Measurements from ENCODE around the gene HMGCL.
A peak's percentile ranks its signal among the peaks of the same experiment; 100 is the strongest.
"Not testable (repeated sequence)": the region's sequence is repeated elsewhere in the genome, so short reads cannot be mapped to it uniquely, and the experiment has no call there.

Gene HMGCL

DNA sequence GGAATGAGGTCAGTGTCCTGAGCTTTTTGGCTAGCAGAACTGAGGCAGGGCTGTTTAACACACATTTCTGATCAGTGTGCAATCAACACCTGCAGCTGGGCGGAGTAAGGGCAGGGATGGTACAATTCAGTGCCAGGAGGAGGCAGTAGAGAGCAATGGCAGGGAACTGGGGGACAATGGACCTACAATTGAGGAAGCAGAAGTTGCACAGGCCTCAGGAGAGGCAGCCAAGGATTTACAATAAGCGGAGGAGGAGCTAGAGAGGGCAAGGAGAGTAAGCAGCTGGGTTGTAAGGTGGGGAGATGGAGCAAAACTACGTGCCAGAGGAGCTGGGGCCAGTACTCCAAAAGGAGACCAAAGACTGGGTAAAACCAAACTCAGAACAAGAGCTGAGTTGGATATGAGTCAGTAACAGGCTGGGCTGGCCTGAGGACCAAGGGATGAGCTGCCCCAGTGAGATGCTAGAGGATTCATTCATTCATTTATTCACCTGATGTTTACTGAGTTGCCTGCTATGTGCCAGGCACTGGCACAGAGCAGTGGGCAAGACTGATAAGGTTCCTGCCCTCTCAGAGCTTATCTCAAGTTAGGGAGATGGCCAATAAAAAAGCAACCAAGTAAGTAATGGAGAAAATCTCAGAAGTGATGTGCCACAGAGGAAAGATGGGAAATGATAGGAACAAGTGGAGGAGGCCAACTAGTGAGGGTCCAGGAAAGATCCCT lies 14.2 kb downstream of the HMGCL start:
- no peaks in the 10 kb centered on the region for H3K27me3 Mint-ChIP-seq (ENCODE audit: low read depth)

DNA sequence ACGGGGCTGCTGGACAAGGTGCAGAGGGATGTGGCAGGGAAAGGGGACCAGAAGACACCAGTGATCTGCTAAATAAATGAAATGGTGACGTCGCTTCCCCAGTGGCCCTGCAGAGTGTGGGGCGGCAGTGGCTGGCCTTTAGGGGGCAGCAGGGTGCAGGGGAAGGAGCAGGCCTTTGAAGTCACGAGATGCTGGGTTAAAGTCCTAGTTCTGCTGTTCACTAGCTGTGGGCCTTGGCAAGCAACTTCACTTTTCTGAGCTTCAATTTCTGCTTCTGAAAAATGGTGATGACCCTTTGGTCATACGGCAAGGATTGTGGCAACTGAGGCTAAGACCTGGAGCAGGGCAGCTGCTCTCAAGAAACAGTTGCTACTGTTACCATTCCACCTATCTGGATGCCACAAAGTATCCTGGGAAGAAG lies 15.5 kb downstream of the HMGCL start:
- Mint-ChIP-seq H3K36me3 (ENCODE audit: low read depth) (peaks cover 16% of the 10 kb centered on the region), H3K4me1 (ENCODE audit: low read depth) (peaks cover 9% of the 10 kb centered on the region), H3K4me3 (no peak overlapping the region), H3K9me3 (no peaks in the 10 kb centered on the region), H3K27me3 (ENCODE audit: low read depth) (no peaks in the 10 kb centered on the region), H3K27ac (no peak overlapping the region)

More for the DNA sequence above, 14.2 kb downstream of the HMGCL start:
- Mint-ChIP-seq H3K36me3 (ENCODE audit: low read depth) (peaks cover 13% of the 10 kb centered on the region), H3K9me3 (no peaks in the 10 kb centered on the region), H3K4me1 (ENCODE audit: low read depth) (peaks cover 9% of the 10 kb centered on the region), H3K27ac (peak overlapping the region; percentile 64), H3K4me3 (no peak overlapping the region)

DNA sequence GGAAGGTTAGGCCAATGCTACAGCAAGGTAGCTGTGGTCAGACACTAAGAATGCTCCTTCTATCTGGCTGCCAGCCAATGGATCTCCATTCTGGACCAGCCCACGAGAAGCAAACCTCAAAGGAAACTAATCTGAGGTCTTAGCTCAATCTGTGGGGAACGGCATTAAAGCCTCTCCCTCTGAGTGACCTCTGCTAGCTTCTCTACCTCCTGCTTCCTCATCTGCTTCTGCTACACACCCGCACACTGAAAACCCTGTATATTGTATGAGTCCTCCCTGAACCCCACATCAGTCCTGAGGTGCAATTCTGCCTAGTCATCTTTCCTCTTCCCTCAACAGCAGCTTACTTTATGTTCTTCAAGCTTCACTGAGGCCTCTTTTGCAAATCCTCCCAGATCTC lies 17.8 kb downstream of the HMGCL start:
- Mint-ChIP-seq H3K9me3 (no peaks in the 10 kb centered on the region), H3K4me3 (no peak overlapping the region), H3K27ac (no peak overlapping the region), H3K27me3 (ENCODE audit: low read depth) (no peaks in the 10 kb centered on the region), H3K36me3 (ENCODE audit: low read depth) (peaks cover 14% of the 10 kb centered on the region), H3K4me1 (ENCODE audit: low read depth) (peaks cover 9% of the 10 kb centered on the region)

DNA sequence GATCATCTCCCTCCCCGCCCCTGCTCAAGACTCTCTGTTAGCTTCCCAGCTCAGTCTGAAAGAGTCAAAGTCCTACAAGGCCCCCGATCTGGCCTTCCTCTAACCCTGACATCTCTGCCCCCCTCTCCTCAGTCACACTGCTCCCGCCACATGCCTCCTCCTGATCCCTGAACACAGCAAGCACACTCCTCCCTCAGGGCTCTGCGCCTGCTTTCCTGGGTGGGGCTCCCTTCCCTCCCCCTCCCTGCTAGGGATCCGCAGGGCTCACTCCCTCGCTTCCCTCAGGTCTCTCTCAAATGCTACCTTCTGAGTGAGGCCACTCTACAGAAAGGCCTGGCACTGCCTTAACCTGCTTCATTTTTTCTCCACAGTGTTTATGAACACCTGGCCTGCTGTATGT lies 18.9 kb downstream of the HMGCL start:
- Mint-ChIP-seq H3K36me3 (ENCODE audit: low read depth) (peaks cover 14% of the 10 kb centered on the region), H3K9me3 (no peaks in the 10 kb centered on the region), H3K27ac (no peak overlapping the region), H3K4me1 (ENCODE audit: low read depth) (peaks cover 11% of the 10 kb centered on the region), H3K27me3 (ENCODE audit: low read depth) (no peaks in the 10 kb centered on the region), H3K4me3 (no peak overlapping the region)

DNA sequence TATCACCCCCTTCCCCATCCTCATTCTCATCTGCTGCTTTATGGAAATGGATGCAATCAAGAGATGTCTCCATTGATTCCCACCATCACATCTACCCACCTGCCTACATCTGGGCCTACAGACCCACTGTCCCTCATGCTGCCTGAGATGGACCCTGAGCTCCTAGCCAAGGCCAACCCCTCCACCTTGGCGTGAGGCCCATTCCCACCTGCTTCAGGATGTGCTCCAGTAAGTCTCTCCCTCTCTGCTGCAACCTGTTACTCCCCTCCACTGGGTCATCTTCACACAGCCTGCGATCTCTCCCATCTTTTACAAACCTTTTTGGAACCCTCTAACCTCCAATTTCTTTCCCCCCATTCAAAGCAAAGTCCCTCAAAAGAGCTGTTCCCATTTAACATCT lies 20.2 kb downstream of the HMGCL start:
- Mint-ChIP-seq H3K4me3 (no peak overlapping the region), H3K27me3 (ENCODE audit: low read depth) (no peaks in the 10 kb centered on the region), H3K9me3 (no peaks in the 10 kb centered on the region), H3K27ac (no peak overlapping the region), H3K4me1 (ENCODE audit: low read depth) (peaks cover 8% of the 10 kb centered on the region), H3K36me3 (ENCODE audit: low read depth) (peaks cover 11% of the 10 kb centered on the region)

DNA sequence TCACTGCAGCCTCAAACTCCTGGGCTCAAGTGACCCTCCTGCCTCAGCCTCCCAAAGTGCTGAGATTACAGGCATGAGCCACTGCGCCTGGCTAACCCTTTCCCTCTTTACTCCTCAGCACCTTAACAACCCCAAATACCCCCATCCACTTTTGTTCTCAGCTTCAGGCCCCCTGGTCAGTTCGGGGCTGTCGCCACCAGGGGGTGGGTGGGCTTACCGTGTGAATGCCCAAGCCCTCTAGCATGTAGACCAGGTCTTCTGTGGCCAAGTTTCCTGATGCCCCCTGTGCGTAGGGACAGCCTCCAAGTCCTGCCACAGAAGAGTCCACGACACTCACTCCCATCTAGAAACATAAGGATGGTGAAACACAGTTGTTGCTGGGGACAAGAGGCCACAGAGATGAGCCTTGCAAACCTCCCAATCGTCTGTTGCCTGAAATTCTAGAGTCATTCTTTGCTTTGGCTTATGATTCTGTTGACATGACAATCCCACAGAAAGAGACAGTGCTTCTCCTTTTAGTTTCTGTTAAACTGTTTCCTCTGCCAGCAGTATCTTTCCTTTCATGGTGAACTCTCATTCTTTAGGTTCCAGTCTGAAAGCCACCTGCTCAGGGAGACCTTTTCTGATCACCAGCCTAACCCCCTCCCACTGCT lies 20.9 kb downstream of the HMGCL start:
- Mint-ChIP-seq H3K4me3 (no peak overlapping the region), H3K27me3 (ENCODE audit: low read depth) (no peaks in the 10 kb centered on the region), H3K27ac (no peak overlapping the region), H3K9me3 (no peaks in the 10 kb centered on the region), H3K36me3 (ENCODE audit: low read depth) (peaks cover 11% of the 10 kb centered on the region), H3K4me1 (ENCODE audit: low read depth) (peaks cover 10% of the 10 kb centered on the region)

DNA sequence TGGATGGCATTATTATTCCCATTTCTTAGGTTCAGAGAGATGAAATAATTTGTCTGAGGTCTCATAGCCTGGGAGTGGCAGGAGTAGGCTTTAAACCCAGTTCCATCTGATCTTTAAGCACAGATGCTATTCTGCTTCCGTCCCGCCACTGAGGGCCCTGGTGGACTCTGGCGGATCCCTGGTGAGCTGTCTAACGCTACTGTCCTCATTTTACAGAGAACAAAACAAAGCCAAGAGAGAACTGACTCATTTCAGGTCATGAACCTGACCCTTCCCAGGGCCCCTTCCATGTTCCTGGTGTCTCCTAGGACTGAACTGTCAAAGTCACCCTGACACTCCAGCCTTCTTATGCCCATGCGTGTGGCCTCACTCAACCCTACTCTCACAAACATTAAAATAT lies 21.6 kb downstream of the HMGCL start:
- H3K27ac Mint-ChIP-seq = no peak overlapping the region
- H3K4me1 Mint-ChIP-seq (ENCODE audit: low read depth) = peaks cover 14% of the 10 kb centered on the region
- no peaks in the 10 kb centered on the region for H3K9me3 Mint-ChIP-seq
- no peaks in the 10 kb centered on the region for H3K27me3 Mint-ChIP-seq (ENCODE audit: low read depth)
- H3K36me3 Mint-ChIP-seq (ENCODE audit: low read depth) = peaks cover 12% of the 10 kb centered on the region
- H3K4me3 Mint-ChIP-seq = no peak overlapping the region

DNA sequence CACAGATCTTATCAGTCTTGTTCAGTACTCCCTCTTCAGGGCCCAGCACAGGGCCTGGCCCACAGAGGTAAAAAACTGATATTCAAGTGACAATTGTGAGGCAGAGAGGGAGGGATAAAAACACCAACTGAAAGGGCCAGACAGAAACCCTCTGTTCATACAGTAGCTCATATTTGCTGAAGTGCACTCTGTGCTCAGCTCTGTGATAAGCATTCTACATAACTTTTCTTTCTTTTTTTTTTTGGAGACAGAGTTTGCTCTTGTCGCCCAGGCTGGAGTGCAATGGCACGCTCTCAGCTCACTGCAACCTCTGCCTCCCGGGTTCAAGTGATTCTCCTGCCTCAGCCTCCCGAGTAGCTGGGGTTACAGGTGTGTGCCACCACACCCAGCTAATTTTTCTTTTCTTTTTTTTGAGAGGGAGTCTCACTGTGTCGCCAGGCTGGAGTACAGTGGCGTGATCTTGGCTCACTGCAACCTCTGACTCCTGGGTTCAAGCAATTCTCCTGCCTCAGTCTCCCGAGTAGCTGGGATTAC lies 22.4 kb downstream of the HMGCL start:
- H3K9me3 Mint-ChIP-seq; H3K27me3 Mint-ChIP-seq (ENCODE audit: low read depth): not testable (repeated sequence)
- Mint-ChIP-seq H3K27ac (peak overlapping the region; percentile 41), H3K4me3 (peak overlapping the region; percentile 25), H3K36me3 (ENCODE audit: low read depth) (peaks cover 14% of the 10 kb centered on the region), H3K4me1 (ENCODE audit: low read depth) (peaks cover 14% of the 10 kb centered on the region)

DNA sequence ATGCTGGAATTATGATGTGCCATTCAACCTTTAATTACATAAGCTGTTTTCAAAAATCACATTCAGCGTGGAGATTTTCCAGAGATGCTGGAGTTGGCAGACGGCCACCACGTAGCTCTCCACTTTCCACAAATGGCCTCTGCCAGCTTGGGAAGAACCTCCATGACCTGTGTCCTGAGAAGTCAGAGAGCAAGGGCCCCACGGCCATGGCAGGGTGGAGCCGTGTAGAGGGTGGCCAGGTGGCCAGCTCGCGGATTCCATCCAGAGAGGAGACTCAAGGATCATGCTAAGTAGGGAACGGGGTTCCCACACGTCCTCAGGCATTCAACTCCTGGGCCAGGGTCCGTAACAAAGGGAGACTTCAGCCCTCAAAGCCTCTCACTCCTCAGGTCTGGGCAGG lies 23.4 kb downstream of the HMGCL start:
- Mint-ChIP-seq H3K4me1 (ENCODE audit: low read depth) (peaks cover 14% of the 10 kb centered on the region), H3K9me3 (no peaks in the 10 kb centered on the region), H3K27ac (peak overlapping the region; percentile 68), H3K4me3 (peak overlapping the region; percentile 13), H3K27me3 (ENCODE audit: low read depth) (no peaks in the 10 kb centered on the region), H3K36me3 (ENCODE audit: low read depth) (peaks cover 15% of the 10 kb centered on the region)

DNA sequence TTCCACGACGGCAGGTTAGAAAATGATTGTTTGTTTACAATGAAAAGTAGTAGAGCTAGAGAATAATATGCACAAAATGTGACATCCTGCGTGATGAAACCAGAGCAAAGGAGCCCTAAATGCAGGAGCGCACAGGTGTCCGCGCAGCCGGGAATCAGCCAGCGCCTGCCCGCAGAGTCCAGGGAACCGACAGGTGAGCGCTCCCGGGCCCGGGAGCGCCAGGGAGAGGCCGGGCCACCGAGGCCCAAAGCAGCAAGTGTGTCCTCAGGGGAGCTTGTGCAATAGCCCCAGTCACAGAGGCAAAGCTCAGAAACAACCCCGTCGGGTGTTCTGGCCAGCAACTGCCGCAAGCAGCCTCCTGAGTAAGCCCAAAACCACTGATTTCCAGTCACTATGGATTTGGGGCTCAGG lies 23.9 kb downstream of the HMGCL start:
- H3K36me3 Mint-ChIP-seq (ENCODE audit: low read depth) = peaks cover 19% of the 10 kb centered on the region
- peak overlapping the region; percentile 86 for H3K27ac Mint-ChIP-seq
- H3K4me3 Mint-ChIP-seq = peak overlapping the region; percentile 94
- peaks cover 14% of the 10 kb centered on the region for H3K4me1 Mint-ChIP-seq (ENCODE audit: low read depth)
- H3K9me3 Mint-ChIP-seq = no peaks in the 10 kb centered on the region
- no peaks in the 10 kb centered on the region for H3K27me3 Mint-ChIP-seq (ENCODE audit: low read depth)

DNA sequence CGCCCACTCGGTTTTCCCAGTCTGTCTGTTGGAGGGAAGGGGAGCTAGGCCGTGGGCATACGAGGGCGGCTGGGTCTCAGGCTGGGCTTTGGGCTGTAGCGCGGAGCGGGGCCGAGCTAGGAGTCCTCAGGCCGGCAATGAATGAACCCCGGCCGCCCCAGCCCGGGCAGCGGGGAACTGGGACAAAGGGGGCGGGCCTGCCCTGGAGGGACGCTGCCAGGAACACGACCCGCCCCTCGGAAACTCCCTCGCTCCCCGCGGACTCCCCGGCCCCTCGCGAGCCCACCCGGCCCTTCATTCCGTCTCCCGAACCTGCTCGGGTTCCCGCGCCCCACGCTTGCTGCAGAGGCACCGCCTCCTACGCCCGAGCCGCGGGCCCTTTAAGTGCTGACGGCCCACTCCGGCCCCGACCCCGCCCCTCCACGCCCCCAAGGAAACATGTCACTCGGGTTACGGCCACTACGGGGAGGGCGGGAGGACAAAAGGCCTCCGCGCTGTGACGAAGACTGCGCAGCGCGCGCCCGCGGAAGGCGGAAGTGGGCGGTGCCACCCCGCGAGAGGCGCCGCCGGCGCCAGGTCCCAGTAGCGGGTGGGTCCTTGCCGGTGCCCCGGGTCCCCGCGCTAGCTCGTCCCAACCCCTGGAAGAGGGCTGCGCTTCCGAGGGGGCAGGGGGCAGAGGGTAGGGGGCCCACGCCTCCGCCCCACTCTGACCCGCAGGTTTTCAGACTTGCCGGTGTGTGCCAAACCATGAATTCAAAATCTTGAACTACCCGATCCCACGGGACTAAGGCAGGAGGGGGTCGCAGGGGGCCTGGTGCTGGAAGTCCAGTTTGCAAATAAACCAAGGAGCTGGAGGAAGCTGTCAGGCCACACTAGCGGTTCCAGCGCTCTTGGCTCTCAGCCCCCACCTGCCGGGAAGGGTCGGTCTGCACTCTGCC lies 24.6 kb downstream of the HMGCL start, which contains the start of gene GALE:
Gene GALE (minus strand): TSS at position 355 of the 938 bp plus-strand sequence. CDS start 1,747 bp downstream, outside the sequence.
- peaks cover 19% of the 10 kb centered on the region for H3K36me3 Mint-ChIP-seq (ENCODE audit: low read depth)
- no peaks in the 10 kb centered on the region for H3K9me3 Mint-ChIP-seq
- H3K27ac Mint-ChIP-seq = peak within 1 kb of the TSS; percentile 93
- no peaks in the 10 kb centered on the region for H3K27me3 Mint-ChIP-seq (ENCODE audit: low read depth)
- H3K4me3 Mint-ChIP-seq = peak within 1 kb of the TSS; percentile 94
- H3K4me1 Mint-ChIP-seq (ENCODE audit: low read depth) = peaks cover 14% of the 10 kb centered on the region

DNA sequence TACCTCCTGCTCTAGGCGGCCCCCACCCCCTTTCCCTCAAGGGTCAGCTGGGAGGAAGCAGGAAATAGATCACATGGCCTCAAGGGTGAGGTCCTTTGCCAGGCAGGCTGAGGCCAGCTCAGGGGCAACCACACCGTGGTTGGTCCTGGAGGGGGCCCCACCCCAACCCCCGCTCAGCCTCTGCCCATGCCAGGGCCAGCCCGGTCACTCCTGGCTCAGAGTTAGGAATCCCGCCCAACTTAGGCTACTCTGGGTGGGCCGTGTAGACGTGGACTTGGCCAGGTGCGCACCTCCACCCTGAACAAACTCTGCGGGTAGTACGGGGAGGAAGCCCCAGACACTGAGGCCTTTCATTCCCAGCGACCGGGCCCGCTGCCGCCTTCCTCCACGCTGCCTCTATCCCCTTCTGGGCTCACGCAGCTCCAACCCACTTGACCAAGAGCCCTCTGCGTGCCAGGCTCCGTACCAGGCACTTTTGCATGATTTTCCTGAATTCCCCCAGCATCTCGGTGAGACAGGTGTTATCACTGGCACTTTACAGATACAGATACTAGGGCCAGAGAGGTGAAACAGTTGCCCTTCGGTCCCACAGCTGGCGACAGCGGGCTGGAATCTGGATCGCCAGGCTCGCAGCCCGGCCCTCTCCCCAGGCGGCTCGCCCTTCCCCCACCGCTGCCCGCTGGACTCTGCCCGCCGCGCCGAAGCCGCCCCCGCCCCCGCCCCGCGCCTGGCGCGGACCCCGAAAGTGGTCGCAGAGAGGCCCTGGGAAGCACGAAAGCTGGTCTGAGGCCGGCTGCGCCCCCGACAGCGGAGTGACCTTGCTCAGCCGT lies 25.4 kb downstream of the HMGCL start:
- peak overlapping the region; percentile 94 for H3K4me3 Mint-ChIP-seq
- peaks cover 16% of the 10 kb centered on the region for H3K4me1 Mint-ChIP-seq (ENCODE audit: low read depth)
- H3K27ac Mint-ChIP-seq = peak overlapping the region; percentile 93
- H3K27me3 Mint-ChIP-seq (ENCODE audit: low read depth) = no peaks in the 10 kb centered on the region
- H3K9me3 Mint-ChIP-seq = no peaks in the 10 kb centered on the region
- H3K36me3 Mint-ChIP-seq (ENCODE audit: low read depth) = peaks cover 19% of the 10 kb centered on the region

DNA sequence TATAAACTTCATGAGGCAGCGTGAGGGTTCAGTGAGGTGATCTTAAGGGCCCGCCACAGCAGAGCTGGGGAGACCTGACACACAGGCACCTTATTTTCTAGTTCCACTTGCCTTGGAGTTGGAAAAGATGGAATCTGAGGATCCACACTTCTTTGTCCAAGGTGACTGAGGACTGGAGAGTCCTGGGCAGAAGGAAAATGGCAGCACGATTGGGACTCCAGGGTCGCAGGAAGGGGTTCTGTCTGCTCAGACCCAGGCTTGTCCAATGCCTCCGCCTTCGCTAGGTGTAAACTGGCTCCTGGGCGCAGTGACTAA lies 26.0 kb downstream of the HMGCL start:
- peak overlapping the region; percentile 41 for H3K27ac Mint-ChIP-seq
- H3K36me3 Mint-ChIP-seq (ENCODE audit: low read depth) = peaks cover 14% of the 10 kb centered on the region
- H3K4me1 Mint-ChIP-seq (ENCODE audit: low read depth) = peaks cover 16% of the 10 kb centered on the region
- peak overlapping the region; percentile 94 for H3K4me3 Mint-ChIP-seq
- H3K9me3 Mint-ChIP-seq = no peaks in the 10 kb centered on the region
- H3K27me3 Mint-ChIP-seq (ENCODE audit: low read depth) = no peaks in the 10 kb centered on the region

Measured in T-helper 1 cell treated with Interleukin-12 subunit alpha and Interleukin-12 subunit beta and Interleukin-4 antibody, amounts not matched to agents 30 μg/mL and 1 μg/mL, for 36 hours (primary cell).